SU-DHL-6 (cell line): ENCODE data around the gene HHAT.

Experiments used
- H2AFZ ChIP-seq: fragments of 200-600 bp; sonication (generic); 2 replicates; pipeline ENCODE4 v1.6.1; 2014; ENCODE audit warnings: low read depth, mild to moderate bottlenecking, moderate library complexity, mixed read lengths, antibody characterized with exemption, low read length; ENCODE audit not compliant: severe bottlenecking
- H3F3A ChIP-seq: fragments of 200-600 bp; shearing (Covaris generic); 2 replicates; pipeline ENCODE4 v1.6.0; 2016; ENCODE audit warnings: antibody characterized with exemption, mild to moderate bottlenecking; ENCODE audit not compliant: insufficient read depth
- H3K27ac ChIP-seq: fragments of 200-600 bp; sonication (generic); 2 replicates; pipeline ENCODE4 v1.5.1; 2016; ENCODE audit warnings: low read depth, mild to moderate bottlenecking, low read length, moderate library complexity, mixed read lengths
- H3K27me3 ChIP-seq: fragments of 200-600 bp; sonication (generic), shearing (Covaris generic); 2 replicates; pipeline ENCODE4 v1.6.0; 2014; ENCODE audit warnings: mild to moderate bottlenecking, low read length
- H3K36me3 ChIP-seq: fragments of 200-600 bp; sonication (generic); 2 replicates; pipeline ENCODE4 v1.6.1; 2014; ENCODE audit warnings: mild to moderate bottlenecking, low read length, mixed read lengths
- H3K4me2 ChIP-seq: fragments of 300-600, 200-600 bp; shearing (Covaris generic), sonication (generic); 2 replicates; pipeline ENCODE4 v1.6.0; 2014; ENCODE audit warnings: low read length, low read depth, mild to moderate bottlenecking; ENCODE audit not compliant: poor library complexity, severe bottlenecking
- H3K4me3 ChIP-seq: fragments of 200-600 bp; sonication (generic); 2 replicates; pipeline ENCODE4 v1.5.1; 2014; ENCODE audit warnings: antibody characterized with exemption, low read length, mild to moderate bottlenecking, mixed read lengths; ENCODE audit not compliant: insufficient read depth, poor library complexity, severe bottlenecking
- H3K79me2 ChIP-seq: fragments of 200-600 bp; sonication (generic); 2 replicates; pipeline ENCODE4 v1.6.1; 2014; ENCODE audit warnings: mild to moderate bottlenecking, low read length, moderate library complexity; ENCODE audit not compliant: insufficient read depth
- H3K9ac ChIP-seq: fragments of 200-600 bp; sonication (generic); 2 replicates; pipeline ENCODE4 v1.7.0; 2014; ENCODE audit warnings: mild to moderate bottlenecking, low read length
- H3K9me2 ChIP-seq: fragments of 200-600 bp; sonication (generic); replicated peaks from 2 replicates; pipeline ENCODE4 v1.6.1; 2014; ENCODE audit warnings: low read length; ENCODE audit not compliant: insufficient read depth
- H3K9me3 ChIP-seq: fragments of 200-600 bp; sonication (generic); 2 replicates; pipeline ENCODE4 v1.6.1; 2014; ENCODE audit warnings: low read length, mixed read lengths; ENCODE audit not compliant: insufficient read depth
- H4K20me1 ChIP-seq: fragments of 200-600 bp; sonication (generic); 2 replicates; pipeline ENCODE4 v1.6.1; 2014; ENCODE audit warnings: low read depth, mild to moderate bottlenecking, antibody characterized with exemption, low read length, moderate library complexity, mixed read lengths
- EZH2phosphoT487 ChIP-seq: fragments of 200-600 bp; sonication (generic), shearing (Covaris generic); conservative IDR thresholded peaks from 2 replicates; pipeline ENCODE4 v1.6.1; 2018; ENCODE audit warnings: mild to moderate bottlenecking, antibody characterized with exemption, low read length, moderate library complexity, mixed read lengths
- TF ChIP-seq, protein P1 (sequence below): fragments of 200-600 bp; sonication (generic); IDR thresholded peaks from one replicate; pipeline ENCODE4 v1.5.1; 2017; ENCODE audit warnings: antibody characterized with exemption, mild to moderate bottlenecking, low read length, moderate library complexity; ENCODE audit not compliant: insufficient read depth, poor library complexity, severe bottlenecking

HHAT gene

DNA sequence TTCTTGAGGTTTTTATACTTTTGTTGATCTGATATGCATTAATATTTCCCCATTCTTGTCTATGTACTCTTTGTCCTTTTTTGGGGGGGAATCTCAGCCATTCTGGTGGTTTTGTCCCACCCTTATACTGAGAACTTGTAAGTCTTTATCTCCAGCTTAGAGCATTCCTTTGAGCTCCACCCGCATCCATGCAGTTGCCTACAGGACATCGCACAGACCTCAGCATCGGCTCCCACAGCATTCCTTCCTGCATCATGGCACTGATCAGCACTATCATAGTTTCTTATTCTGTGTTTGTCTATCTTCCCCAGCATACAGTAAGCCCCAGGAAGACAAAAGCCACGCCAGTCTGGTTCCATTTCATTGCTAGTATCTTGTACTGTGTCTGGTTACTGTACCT, 33.0 kb downstream of the HHAT start:
- Histone ChIP-seq H3K4me2 (no peak overlapping the region), H3K27me3 (no peaks in the 10 kb centered on the region), H3K9me3 (no peaks in the 10 kb centered on the region), H3K9ac (no peak overlapping the region), H3F3A (no peaks in the 10 kb centered on the region), H3K9me2 (no peaks in the 10 kb centered on the region), H3K4me3 (no peak overlapping the region), H3K79me2 (no peaks in the 10 kb centered on the region), H3K27ac (no peak overlapping the region), H4K20me1 (no peaks in the 10 kb centered on the region), H2AFZ (no peak overlapping the region), H3K36me3 (no peaks in the 10 kb centered on the region)
- TF ChIP-seq, protein P1, sequence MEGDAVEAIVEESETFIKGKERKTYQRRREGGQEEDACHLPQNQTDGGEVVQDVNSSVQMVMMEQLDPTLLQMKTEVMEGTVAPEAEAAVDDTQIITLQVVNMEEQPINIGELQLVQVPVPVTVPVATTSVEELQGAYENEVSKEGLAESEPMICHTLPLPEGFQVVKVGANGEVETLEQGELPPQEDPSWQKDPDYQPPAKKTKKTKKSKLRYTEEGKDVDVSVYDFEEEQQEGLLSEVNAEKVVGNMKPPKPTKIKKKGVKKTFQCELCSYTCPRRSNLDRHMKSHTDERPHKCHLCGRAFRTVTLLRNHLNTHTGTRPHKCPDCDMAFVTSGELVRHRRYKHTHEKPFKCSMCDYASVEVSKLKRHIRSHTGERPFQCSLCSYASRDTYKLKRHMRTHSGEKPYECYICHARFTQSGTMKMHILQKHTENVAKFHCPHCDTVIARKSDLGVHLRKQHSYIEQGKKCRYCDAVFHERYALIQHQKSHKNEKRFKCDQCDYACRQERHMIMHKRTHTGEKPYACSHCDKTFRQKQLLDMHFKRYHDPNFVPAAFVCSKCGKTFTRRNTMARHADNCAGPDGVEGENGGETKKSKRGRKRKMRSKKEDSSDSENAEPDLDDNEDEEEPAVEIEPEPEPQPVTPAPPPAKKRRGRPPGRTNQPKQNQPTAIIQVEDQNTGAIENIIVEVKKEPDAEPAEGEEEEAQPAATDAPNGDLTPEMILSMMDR = no peak
- no peak for TF ChIP-seq EZH2phosphoT487

DNA sequence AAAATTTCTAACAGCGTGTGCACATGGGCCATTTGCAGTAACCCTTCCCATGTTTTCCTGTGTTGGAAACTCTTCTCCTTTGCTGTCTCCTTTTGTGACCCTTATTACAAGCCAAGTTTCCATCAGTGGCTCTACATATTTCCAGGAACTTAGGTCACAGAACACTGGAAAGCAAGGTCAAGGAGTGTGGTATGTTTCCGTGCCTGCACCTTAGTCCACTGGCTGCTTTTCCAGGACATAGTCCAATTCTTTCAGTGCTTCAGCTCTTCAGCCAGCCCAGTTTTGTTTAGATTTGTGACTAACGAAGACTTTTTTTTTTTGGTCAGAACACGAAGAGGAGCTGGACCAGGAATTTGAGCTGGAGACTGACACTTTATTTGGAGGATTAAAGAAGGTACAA, 33.8 kb downstream of the HHAT start:
- H3K79me2 ChIP-seq = no peaks in the 10 kb centered on the region
- H4K20me1 ChIP-seq = no peaks in the 10 kb centered on the region
- no peak overlapping the region for H2AFZ ChIP-seq
- no peaks in the 10 kb centered on the region for H3K9me3 ChIP-seq
- H3K4me2 ChIP-seq = no peak overlapping the region
- no peaks in the 10 kb centered on the region for H3F3A ChIP-seq
- no peak overlapping the region for H3K27ac ChIP-seq
- no peaks in the 10 kb centered on the region for H3K36me3 ChIP-seq
- H3K9me2 ChIP-seq = no peaks in the 10 kb centered on the region
- no peaks in the 10 kb centered on the region for H3K27me3 ChIP-seq
- TF ChIP-seq EZH2phosphoT487 = no peak
- TF ChIP-seq, protein P1 = no peak
- no peak overlapping the region for H3K4me3 ChIP-seq
- no peak overlapping the region for H3K9ac ChIP-seq

DNA sequence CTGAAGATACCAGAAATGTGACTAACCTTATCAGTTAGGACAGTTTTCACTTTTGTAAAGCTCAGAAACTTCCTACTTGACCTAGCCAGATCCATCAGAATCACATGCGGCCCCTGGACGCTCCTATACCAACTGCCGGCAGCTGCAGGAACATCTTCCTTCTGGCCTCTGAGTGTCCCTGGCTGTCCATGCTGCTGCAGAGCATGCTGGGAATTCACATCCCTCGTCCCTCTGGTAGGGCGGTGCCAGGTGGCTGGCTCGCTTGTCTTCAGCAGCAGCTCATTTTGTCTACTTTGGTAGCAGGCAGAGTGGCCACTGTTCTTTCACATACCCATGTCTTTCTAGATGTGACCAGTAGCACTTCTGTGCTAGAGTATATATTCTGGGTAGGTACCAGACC, 34.4 kb downstream of the HHAT start:
- TF ChIP-seq EZH2phosphoT487 = no peak
- TF ChIP-seq, protein P1 = no peak
- H2AFZ ChIP-seq = no peak overlapping the region
- no peaks in the 10 kb centered on the region for H3K27me3 ChIP-seq
- H3K79me2 ChIP-seq = no peaks in the 10 kb centered on the region
- H3F3A ChIP-seq = no peaks in the 10 kb centered on the region
- H3K36me3 ChIP-seq = no peaks in the 10 kb centered on the region
- no peak overlapping the region for H3K4me3 ChIP-seq
- no peak overlapping the region for H3K9ac ChIP-seq
- no peaks in the 10 kb centered on the region for H4K20me1 ChIP-seq
- no peak overlapping the region for H3K27ac ChIP-seq
- H3K9me2 ChIP-seq = no peaks in the 10 kb centered on the region
- H3K4me2 ChIP-seq = no peak overlapping the region
- H3K9me3 ChIP-seq = no peaks in the 10 kb centered on the region
